SK-N-SH (cell line): ENCODE data around the gene CEP85. TPM values are rescaled to one million over a fixed set of nuclear protein-coding genes. Genes with fewer than 3 reads are reported as not detected.

Experiments
- CTCF ChIA-PET: fragments of 300-600, 350-600 bp; formaldehyde crosslinking; extraction: SDS; loops from one replicate; lab custom pipeline; 2021; lab: Yijun Ruan, JAX
- POLR2A ChIA-PET: fragments of 350-600 bp; sonication (Branson Sonifier 250); formaldehyde crosslinking; extraction: SDS; loops from one replicate; lab custom pipeline; 2020; ENCODE audit warnings: antibody characterized with exemption, inconsistent platforms; lab: Yijun Ruan, JAX
- DNase-seq: peaks from one replicate; pipeline ENCODE4 v3.0.0; 2012
- H2AFZ ChIP-seq: fragments of 200-600 bp; sonication (generic); 2 replicates; pipeline ENCODE4 v1.8.1; 2016; ENCODE audit warnings: antibody characterized with exemption, mild to moderate bottlenecking, low read depth
- H3F3A ChIP-seq: fragments of 200-600 bp; sonication (generic); replicated peaks from 2 replicates; pipeline ENCODE3; 2016; ENCODE audit warnings: antibody characterized with exemption, mild to moderate bottlenecking; ENCODE audit not compliant: insufficient read depth
- H3K27ac ChIP-seq, 2 experiments: fragments of 200-500 bp in 1 of 2; fragments of 200-600 bp in 1 of 2; sonication (Bioruptor generic) in 1 of 2; sonication (generic), shearing (Covaris generic) in 1 of 2; 2 replicates each; pipeline versions ENCODE4 v1.5.1 to v1.6.1; 2014 to 2016; ENCODE audit warnings: low read depth in 2 of 2, inconsistent platforms in 1 of 2, low read length in 1 of 2, mild to moderate bottlenecking in 1 of 2, mixed read lengths in 1 of 2
- H3K27me3 ChIP-seq: fragments of 200-600 bp; sonication (generic), shearing (Covaris generic); 2 replicates; pipeline ENCODE4 v1.6.1; 2016; ENCODE audit warnings: mixed run types; ENCODE audit not compliant: insufficient read depth
- H3K36me3 ChIP-seq, 2 experiments: fragments of 200-500 bp in 1 of 2; fragments of 200-600 bp in 1 of 2; sonication (Bioruptor generic) in 1 of 2; sonication (generic) in 1 of 2; replicated peaks in 1 of 2; 2 replicates each; pipeline versions ENCODE3 to v1.5.1; 2014 to 2016; ENCODE audit warnings: low read length in 1 of 2, mild to moderate bottlenecking in 1 of 2; ENCODE audit not compliant: insufficient read depth in 2 of 2, control insufficient read depth in 1 of 2
- H3K4me1 ChIP-seq, 2 experiments: fragments of 200-500 bp in 1 of 2; fragments of 200-600 bp in 1 of 2; sonication (Bioruptor generic) in 1 of 2; sonication (generic), shearing (Covaris generic) in 1 of 2; 2 replicates each; pipeline versions ENCODE4 v1.5.1 to v1.6.1; 2014 to 2016; ENCODE audit warnings: low read depth in 1 of 2, low read length in 1 of 2, mixed run types in 1 of 2; ENCODE audit not compliant: insufficient read depth in 2 of 2, control insufficient read depth in 1 of 2
- H3K4me2 ChIP-seq: fragments of 200-600 bp; sonication (generic), shearing (Covaris generic); 2 replicates; pipeline ENCODE4 v1.6.1; 2017; ENCODE audit warnings: mixed run types
- H3K4me3 ChIP-seq, 2 experiments: fragments of 200-500 bp in 1 of 2; fragments of 200-600 bp in 1 of 2; sonication (Bioruptor generic) in 1 of 2; sonication (generic), shearing (Covaris generic) in 1 of 2; 2 replicates each; pipeline versions ENCODE4 v1.5.1 to v1.8.1; 2014 to 2016; ENCODE audit warnings: low read depth in 2 of 2, inconsistent platforms in 1 of 2, low read length in 1 of 2, mild to moderate bottlenecking in 1 of 2, mixed read lengths in 1 of 2, moderate library complexity in 1 of 2
- H3K79me2 ChIP-seq: fragments of 200-600 bp; sonication (generic); 2 replicates; pipeline ENCODE4 v1.8.1; 2017; ENCODE audit warnings: mild to moderate bottlenecking; ENCODE audit not compliant: insufficient read depth
- H3K9ac ChIP-seq: fragments of 200-600 bp; sonication (generic); 2 replicates; pipeline ENCODE4 v1.6.1; 2017; ENCODE audit warnings: mixed run types
- H3K9me2 ChIP-seq: fragments of 200-600 bp; sonication (generic); 2 replicates; pipeline ENCODE4 v1.6.1; 2017; ENCODE audit warnings: mixed run types
- H3K9me3 ChIP-seq: fragments of 200-600 bp; sonication (generic); 2 replicates; pipeline ENCODE4 v1.6.1; 2017; ENCODE audit warnings: mixed run types, mild to moderate bottlenecking, moderate library complexity
- H4K20me1 ChIP-seq: fragments of 200-600 bp; sonication (generic); 2 replicates; pipeline ENCODE4 v1.6.1; 2017; ENCODE audit warnings: mild to moderate bottlenecking, mixed run types; ENCODE audit not compliant: insufficient read depth
- CTCF ChIP-seq: fragments of 200-600 bp; sonication (generic); IDR thresholded peaks from 2 replicates; pipeline ENCODE4 v1.6.1; 2017; ENCODE audit warnings: antibody characterized with exemption, mild to moderate bottlenecking, moderate library complexity
- EZH2phosphoT487 ChIP-seq: fragments of 200-600 bp; sonication (generic); IDR thresholded peaks from 2 replicates; pipeline ENCODE4 v1.6.1; 2017; ENCODE audit warnings: low read depth, mixed run types, mild to moderate bottlenecking, antibody characterized with exemption, moderate library complexity, borderline replicate concordance
- GABPA ChIP-seq: IDR thresholded peaks from 2 replicates; pipeline ENCODE4 v1.4.0; 2012; ENCODE audit warnings: low read depth, mild to moderate bottlenecking
- GATA2 ChIP-seq: sonication (generic); formaldehyde crosslinking; IDR thresholded peaks from 2 replicates; pipeline ENCODE4 v1.5.0; 2020; ENCODE audit warnings: mild to moderate bottlenecking, missing genetic modification reagents
- IRF3 ChIP-seq: fragments of 150-350 bp; IDR thresholded peaks from 2 replicates; pipeline ENCODE4 v1.6.1; 2016; ENCODE audit warnings: mild to moderate bottlenecking, low read depth, low read length
- JUND ChIP-seq: IDR thresholded peaks from 2 replicates; pipeline ENCODE4 v1.4.0; 2012
- MEF2A ChIP-seq: IDR thresholded peaks from 2 replicates; pipeline ENCODE4 v1.4.0; 2012; ENCODE audit warnings: low read depth, borderline replicate concordance
- MXI1 ChIP-seq: IDR thresholded peaks from 2 replicates; pipeline ENCODE4 v1.6.1; 2012; ENCODE audit warnings: mild to moderate bottlenecking, low read depth, low read length, improper control_type of control experiment
- NRF1 ChIP-seq: IDR thresholded peaks from 2 replicates; pipeline ENCODE4 v1.6.1; 2012; ENCODE audit warnings: low read depth, mild to moderate bottlenecking, low read length
- POLR2AphosphoS5 ChIP-seq: IDR thresholded peaks from 2 replicates; pipeline ENCODE4 v1.6.1; 2012; ENCODE audit warnings: low read depth, low read length
- RAD21 ChIP-seq: IDR thresholded peaks from 2 replicates; pipeline ENCODE4 v1.6.1; 2012; ENCODE audit warnings: mild to moderate bottlenecking, low read length
- RCOR1 ChIP-seq: fragments of 150-350 bp; IDR thresholded peaks from 2 replicates; pipeline ENCODE4 v1.6.1; 2017; ENCODE audit warnings: antibody characterized with exemption, low read length
- RFX5 ChIP-seq: IDR thresholded peaks from 2 replicates; pipeline ENCODE4 v1.6.1; 2012; ENCODE audit warnings: mild to moderate bottlenecking, improper control_type of control experiment, low read length
- RXRA ChIP-seq: IDR thresholded peaks from 2 replicates; pipeline ENCODE4 v1.4.0; 2012; ENCODE audit warnings: low read depth, mild to moderate bottlenecking, borderline replicate concordance
- TCF12 ChIP-seq: IDR thresholded peaks from 2 replicates; pipeline ENCODE4 v1.4.0; 2012
- USF2 ChIP-seq: fragments of 150-350 bp; IDR thresholded peaks from 2 replicates; pipeline ENCODE4 v1.6.1; 2017; ENCODE audit warnings: antibody characterized with exemption, low read length, low read depth, borderline replicate concordance
- WGBS: methylation state at CpG from one replicate; pipeline ENCODE4 v1.1.6; 2017; ENCODE audit warnings: low lambda C conversion rate; 5-methylcytosine and 5-hydroxymethylcytosine counted together
- polyA plus RNA-seq, 3 experiments: library from polyadenylated mRNA; depleted of rRNA; stranded (reverse); fragments of >200 nt; gene quantifications; 2 replicates each; pipeline ENCODE4 v1.2.3, GENCODE V29; 2012
- TF ChIP-seq, protein P1 (sequence below): IDR thresholded peaks from 2 replicates; pipeline ENCODE4 v1.6.1; 2012; ENCODE audit warnings: mild to moderate bottlenecking, low read depth, low read length, moderate library complexity
- TF ChIP-seq, protein P2 (sequence below): IDR thresholded peaks from 2 replicates; pipeline ENCODE4; 2012

CEP85 gene
- polyA plus RNA-seq, 1 of the 3 experiments (the other 2 are of a cell fraction) = 12.1 TPM

DNA sequence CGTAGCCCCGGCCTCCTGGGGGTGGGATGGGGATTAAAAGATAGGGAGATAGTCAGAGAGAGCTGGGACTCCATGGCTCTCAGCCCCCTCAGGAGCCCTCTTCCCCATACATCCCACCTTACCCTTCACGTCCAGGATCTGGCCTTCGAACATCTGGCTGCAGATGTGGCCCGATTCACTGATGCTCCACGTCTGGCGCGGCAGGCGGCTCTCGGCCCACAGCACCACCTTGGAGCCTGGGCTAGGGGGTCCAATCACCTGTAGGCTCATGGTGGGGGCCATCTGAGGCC is 88.0 kb downstream of the CEP85 start:
- no peak for DNase-seq
- Histone ChIP-seq H3K27me3 (no peaks in the 10 kb centered on the region), H3K36me3 (no peaks in the 10 kb centered on the region), H3F3A (no peaks in the 10 kb centered on the region), H3K4me2 (no peak overlapping the region), H3K9ac (no peak overlapping the region), H3K4me3 (no peak overlapping the region), H3K27ac (no peak overlapping the region), H3K9me3 (no peaks in the 10 kb centered on the region), H4K20me1 (no peaks in the 10 kb centered on the region), H3K4me1 (peaks cover 0 to 3% of the 10 kb centered on the region in 2 experiments; a peak in 1 of 4 replicates), H3K79me2 (no peaks in the 10 kb centered on the region), H2AFZ (no peak overlapping the region), H3K9me2 (no peaks in the 10 kb centered on the region)
- ChIA-PET CTCF (interaction anchor here (0.6 to 10.4 kb wide), 55 partner anchors 9 to 427 kb away, joined by 3 to 213 read pairs (median 4); partner anchors contain the start of genes CEP85, CRYBG2, PDIK1L and SH3BGRL3), POLR2A (interaction anchor here (0.9 to 1.3 kb wide), 2 partner anchors 42 to 149 kb away, joined by 3 to 5 read pairs; partner anchors contain the start of gene SH3BGRL3)
- WGBS = 40% methylated on average over 10 of the region's 10 CpGs
- no peak for TF ChIP-seq GABPA
- no peak for TF ChIP-seq RAD21
- TF ChIP-seq POLR2AphosphoS5 = no peak
- TF ChIP-seq, protein P1, sequence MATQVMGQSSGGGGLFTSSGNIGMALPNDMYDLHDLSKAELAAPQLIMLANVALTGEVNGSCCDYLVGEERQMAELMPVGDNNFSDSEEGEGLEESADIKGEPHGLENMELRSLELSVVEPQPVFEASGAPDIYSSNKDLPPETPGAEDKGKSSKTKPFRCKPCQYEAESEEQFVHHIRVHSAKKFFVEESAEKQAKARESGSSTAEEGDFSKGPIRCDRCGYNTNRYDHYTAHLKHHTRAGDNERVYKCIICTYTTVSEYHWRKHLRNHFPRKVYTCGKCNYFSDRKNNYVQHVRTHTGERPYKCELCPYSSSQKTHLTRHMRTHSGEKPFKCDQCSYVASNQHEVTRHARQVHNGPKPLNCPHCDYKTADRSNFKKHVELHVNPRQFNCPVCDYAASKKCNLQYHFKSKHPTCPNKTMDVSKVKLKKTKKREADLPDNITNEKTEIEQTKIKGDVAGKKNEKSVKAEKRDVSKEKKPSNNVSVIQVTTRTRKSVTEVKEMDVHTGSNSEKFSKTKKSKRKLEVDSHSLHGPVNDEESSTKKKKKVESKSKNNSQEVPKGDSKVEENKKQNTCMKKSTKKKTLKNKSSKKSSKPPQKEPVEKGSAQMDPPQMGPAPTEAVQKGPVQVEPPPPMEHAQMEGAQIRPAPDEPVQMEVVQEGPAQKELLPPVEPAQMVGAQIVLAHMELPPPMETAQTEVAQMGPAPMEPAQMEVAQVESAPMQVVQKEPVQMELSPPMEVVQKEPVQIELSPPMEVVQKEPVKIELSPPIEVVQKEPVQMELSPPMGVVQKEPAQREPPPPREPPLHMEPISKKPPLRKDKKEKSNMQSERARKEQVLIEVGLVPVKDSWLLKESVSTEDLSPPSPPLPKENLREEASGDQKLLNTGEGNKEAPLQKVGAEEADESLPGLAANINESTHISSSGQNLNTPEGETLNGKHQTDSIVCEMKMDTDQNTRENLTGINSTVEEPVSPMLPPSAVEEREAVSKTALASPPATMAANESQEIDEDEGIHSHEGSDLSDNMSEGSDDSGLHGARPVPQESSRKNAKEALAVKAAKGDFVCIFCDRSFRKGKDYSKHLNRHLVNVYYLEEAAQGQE = no peak
- no peak for TF ChIP-seq TCF12
- TF ChIP-seq CTCF = no peak
- no peak for TF ChIP-seq EZH2phosphoT487
- TF ChIP-seq RFX5 = no peak
- TF ChIP-seq, protein P2, sequence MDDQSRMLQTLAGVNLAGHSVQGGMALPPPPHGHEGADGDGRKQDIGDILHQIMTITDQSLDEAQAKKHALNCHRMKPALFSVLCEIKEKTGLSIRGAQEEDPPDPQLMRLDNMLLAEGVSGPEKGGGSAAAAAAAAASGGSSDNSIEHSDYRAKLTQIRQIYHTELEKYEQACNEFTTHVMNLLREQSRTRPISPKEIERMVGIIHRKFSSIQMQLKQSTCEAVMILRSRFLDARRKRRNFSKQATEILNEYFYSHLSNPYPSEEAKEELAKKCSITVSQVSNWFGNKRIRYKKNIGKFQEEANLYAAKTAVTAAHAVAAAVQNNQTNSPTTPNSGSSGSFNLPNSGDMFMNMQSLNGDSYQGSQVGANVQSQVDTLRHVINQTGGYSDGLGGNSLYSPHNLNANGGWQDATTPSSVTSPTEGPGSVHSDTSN = no peak
- no peak for TF ChIP-seq NRF1
- no peak for TF ChIP-seq RXRA
- TF ChIP-seq USF2 = no peak
- no peak for TF ChIP-seq MEF2A
- no peak for TF ChIP-seq MXI1
- no peak for TF ChIP-seq JUND
- TF ChIP-seq RCOR1 = no peak
- TF ChIP-seq GATA2 = no peak
- TF ChIP-seq IRF3 = no peak
